PFSK-1 (cell line): ENCODE data around the gene SENP1.

Experiments
- FOXP2 ChIP-seq: optimal IDR thresholded peaks from 2 replicates; pipeline ENCODE3; 2011; ENCODE audit warnings: borderline replicate concordance, control low read depth, inconsistent platforms; ENCODE audit not compliant: insufficient read depth; ENCODE audit errors: extremely low read length, extremely low read depth
- TF ChIP-seq, protein P1 (sequence below), 2 experiments: IDR thresholded peaks; 2 replicates each; pipeline versions ENCODE4 v1.6.1 to v1.8.0; 2011 to 2012; ENCODE audit warnings: low read depth in 2 of 2, low read length in 2 of 2, control low read depth in 1 of 2, inconsistent platforms in 1 of 2, mild to moderate bottlenecking in 1 of 2, moderate library complexity in 1 of 2; ENCODE audit not compliant: insufficient read depth in 1 of 2

DNA sequence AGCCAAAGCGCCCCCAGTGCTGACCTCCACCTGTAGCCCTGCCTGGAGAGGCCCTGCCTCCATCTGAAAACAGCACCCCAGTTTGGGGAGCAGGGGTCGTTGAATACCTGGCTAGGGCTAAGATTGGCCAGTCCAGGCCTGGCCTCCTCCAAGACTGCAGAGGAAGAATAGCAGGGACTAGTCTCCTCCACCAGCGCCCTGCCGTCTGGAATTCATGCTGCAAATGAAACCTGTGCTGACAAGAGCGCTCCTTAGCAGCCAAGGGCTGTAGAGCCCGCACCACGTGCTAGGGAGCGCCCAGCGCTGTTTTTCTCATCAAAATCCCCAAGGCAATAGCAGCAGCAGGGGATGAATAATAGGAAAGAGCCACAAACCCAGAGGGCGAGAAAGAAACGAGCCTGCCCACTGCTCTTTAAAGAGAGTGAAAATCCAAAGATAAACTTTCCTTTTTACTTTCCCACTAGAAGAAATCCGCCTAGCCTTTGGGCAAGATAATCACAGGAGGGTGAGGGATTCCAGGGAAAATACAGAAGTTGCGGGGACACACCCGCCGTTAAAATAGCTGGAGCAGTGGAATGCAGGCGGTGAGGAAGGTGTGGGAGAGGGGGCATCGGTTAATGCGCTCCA is 104.9 kb downstream of the SENP1 start:
- TF ChIP-seq, protein P1, sequence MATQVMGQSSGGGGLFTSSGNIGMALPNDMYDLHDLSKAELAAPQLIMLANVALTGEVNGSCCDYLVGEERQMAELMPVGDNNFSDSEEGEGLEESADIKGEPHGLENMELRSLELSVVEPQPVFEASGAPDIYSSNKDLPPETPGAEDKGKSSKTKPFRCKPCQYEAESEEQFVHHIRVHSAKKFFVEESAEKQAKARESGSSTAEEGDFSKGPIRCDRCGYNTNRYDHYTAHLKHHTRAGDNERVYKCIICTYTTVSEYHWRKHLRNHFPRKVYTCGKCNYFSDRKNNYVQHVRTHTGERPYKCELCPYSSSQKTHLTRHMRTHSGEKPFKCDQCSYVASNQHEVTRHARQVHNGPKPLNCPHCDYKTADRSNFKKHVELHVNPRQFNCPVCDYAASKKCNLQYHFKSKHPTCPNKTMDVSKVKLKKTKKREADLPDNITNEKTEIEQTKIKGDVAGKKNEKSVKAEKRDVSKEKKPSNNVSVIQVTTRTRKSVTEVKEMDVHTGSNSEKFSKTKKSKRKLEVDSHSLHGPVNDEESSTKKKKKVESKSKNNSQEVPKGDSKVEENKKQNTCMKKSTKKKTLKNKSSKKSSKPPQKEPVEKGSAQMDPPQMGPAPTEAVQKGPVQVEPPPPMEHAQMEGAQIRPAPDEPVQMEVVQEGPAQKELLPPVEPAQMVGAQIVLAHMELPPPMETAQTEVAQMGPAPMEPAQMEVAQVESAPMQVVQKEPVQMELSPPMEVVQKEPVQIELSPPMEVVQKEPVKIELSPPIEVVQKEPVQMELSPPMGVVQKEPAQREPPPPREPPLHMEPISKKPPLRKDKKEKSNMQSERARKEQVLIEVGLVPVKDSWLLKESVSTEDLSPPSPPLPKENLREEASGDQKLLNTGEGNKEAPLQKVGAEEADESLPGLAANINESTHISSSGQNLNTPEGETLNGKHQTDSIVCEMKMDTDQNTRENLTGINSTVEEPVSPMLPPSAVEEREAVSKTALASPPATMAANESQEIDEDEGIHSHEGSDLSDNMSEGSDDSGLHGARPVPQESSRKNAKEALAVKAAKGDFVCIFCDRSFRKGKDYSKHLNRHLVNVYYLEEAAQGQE (IDR thresholded peaks at IDR 0.05; ENCODE audit: insufficient read depth in 1 of 2, low read depth in 2 of 2, low read length in 2 of 2): no peak
- TF ChIP-seq FOXP2: no peak
